Measurements from ENCODE around the gene ENO2.
"Not testable (repeated sequence)": the region's sequence is repeated elsewhere in the genome, so short reads cannot be mapped to it uniquely, and the experiment has no call there.

ENO2 gene

GRCh38 chr12:6886206-6886999, 28.0 kb upstream of the ENO2 start:
- DNase-seq, result not testable (repeated sequence)

GRCh38 chr12:6887460-6887859, 26.9 kb upstream of the ENO2 start:
- DNase-seq, result no peak

- no peak for DNase-seq
These were observed 26.0 kb upstream of the ENO2 start for GRCh38 chr12:6888360-6888759.

- not testable (repeated sequence) for DNase-seq
These were observed 25.6 kb upstream of the ENO2 start for GRCh38 chr12:6888794-6889193.

- DNase-seq, result not testable (repeated sequence)
These were observed 24.4 kb upstream of the ENO2 start for GRCh38 chr12:6889775-6890573.

GRCh38 chr12:6890789-6891645, 23.4 kb upstream of the ENO2 start:
- peak; percentile 94 to 99 for DNase-seq

GRCh38 chr12:6891646-6892001, 22.8 kb upstream of the ENO2 start:
- no peak for DNase-seq

- DNase-seq, result not testable (repeated sequence)
These were observed 21.7 kb upstream of the ENO2 start for GRCh38 chr12:6892683-6893082.

GRCh38 chr12:6894321-6894720, 20.1 kb upstream of the ENO2 start:
- no peak for DNase-seq

GRCh38 chr12:6896846-6897435, 17.4 kb upstream of the ENO2 start:
- peak; percentile 66 to 90 for DNase-seq

GRCh38 chr12:6899427-6899826, 15.0 kb upstream of the ENO2 start:
- DNase-seq, result no peak

GRCh38 chr12:6899837-6900519, 14.4 kb upstream of the ENO2 start:
- no peak for DNase-seq

GRCh38 chr12:6902448-6902847, 11.9 kb upstream of the ENO2 start:
- DNase-seq, result no peak

- no peak for DNase-seq
These were observed 10.7 kb upstream of the ENO2 start for GRCh38 chr12:6903722-6904121.

- peak; percentile 97 to 98 for DNase-seq
These were observed 9.8 kb upstream of the ENO2 start, which contains the start of gene LRRC23 for GRCh38 chr12:6904280-6905276. TSS of gene LRRC23 (plus strand) at chr12:6904822. CDS start at chr12:6905634, 812 bp downstream.

GRCh38 chr12:6905414-6906040, 8.9 kb upstream of the ENO2 start:
- DNase-seq, result no peak

- DNase-seq, result not testable (repeated sequence)
These were observed 6.2 kb upstream of the ENO2 start for GRCh38 chr12:6908141-6908540.

- no peak for DNase-seq
These were observed 4.8 kb upstream of the ENO2 start for GRCh38 chr12:6909421-6910145.

GRCh38 chr12:6912164-6912935, 2.0 kb upstream of the ENO2 start:
- DNase-seq, result no peak
